ENCODE measurements around the gene PTTG1.

Gene PTTG1

GRCh38 chr5:160449458-160449857 lies 27.8 kb downstream of the PTTG1 start:
- no peak for DNase-seq
- in situ Hi-C loops (cut with HindIII; ENCODE audit: low pct_ligation_motif_present, low pct_unique_long_range_greater_than_20kb, low sequenced_read_pairs), result no loop called here

GRCh38 chr5:160450164-160450932 lies 28.7 kb downstream of the PTTG1 start:
- in situ Hi-C loops (cut with HindIII; ENCODE audit: low pct_ligation_motif_present, low pct_unique_long_range_greater_than_20kb, low sequenced_read_pairs), result no loop called here
- DNase-seq, result no peak

- DNase-seq, result no peak
- in situ Hi-C loops (cut with HindIII; ENCODE audit: low pct_ligation_motif_present, low pct_unique_long_range_greater_than_20kb, low sequenced_read_pairs), result no loop called here
These were observed 29.6 kb downstream of the PTTG1 start for GRCh38 chr5:160451281-160451680.

- in situ Hi-C loops (cut with HindIII; ENCODE audit: low pct_ligation_motif_present, low pct_unique_long_range_greater_than_20kb, low sequenced_read_pairs), result no loop called here
- no peak for DNase-seq
These were observed 30.4 kb downstream of the PTTG1 start for GRCh38 chr5:160452036-160452435.

GRCh38 chr5:160452795-160453194 lies 31.1 kb downstream of the PTTG1 start:
- in situ Hi-C loops (cut with HindIII; ENCODE audit: low pct_ligation_motif_present, low pct_unique_long_range_greater_than_20kb, low sequenced_read_pairs), result no loop called here
- DNase-seq, result no peak

DNA sequence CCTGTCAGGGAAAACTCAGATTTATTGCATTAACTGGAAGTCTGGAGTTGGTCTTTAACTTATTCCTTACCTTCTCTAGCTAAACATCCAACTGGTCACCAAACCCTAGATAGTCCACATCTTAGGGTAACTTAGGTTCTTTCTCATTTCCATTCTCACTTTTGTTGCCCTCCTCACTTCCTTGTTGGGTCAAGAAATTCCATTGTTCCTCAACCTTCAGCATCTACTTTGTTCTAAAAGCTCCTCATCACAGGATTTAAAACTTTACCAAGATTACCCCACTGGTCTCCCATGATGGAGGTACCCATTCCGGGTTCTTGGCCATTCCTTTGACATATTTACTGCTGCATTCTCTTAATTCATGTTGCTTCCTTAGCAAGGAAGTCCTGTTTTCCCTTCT lies 32.1 kb downstream of the PTTG1 start:
- in situ Hi-C loops (cut with HindIII; ENCODE audit: low pct_ligation_motif_present, low pct_unique_long_range_greater_than_20kb, low sequenced_read_pairs), result no loop called here
- no peak for DNase-seq

DNA sequence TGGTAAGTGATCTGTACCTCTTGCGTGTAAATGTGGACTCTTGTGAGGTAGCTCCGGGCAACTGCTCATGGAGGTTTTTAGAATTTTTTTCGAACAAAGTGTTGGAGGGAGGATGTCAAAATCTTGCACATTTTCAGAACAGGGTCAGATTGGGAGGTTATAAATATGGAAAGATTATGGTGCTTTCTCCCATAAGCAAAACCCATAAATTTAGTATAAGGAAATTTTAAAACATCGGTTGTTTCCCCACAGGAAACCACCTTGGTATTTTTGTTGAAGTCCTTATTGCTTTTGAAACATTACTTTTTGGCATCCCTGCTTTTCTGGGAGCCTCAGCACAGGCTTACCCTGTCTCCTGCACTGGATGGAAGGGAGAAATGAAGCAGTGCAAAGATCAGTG lies 33.9 kb downstream of the PTTG1 start:
- DNase-seq, result no peak
- in situ Hi-C loops (cut with HindIII; ENCODE audit: low pct_ligation_motif_present, low pct_unique_long_range_greater_than_20kb, low sequenced_read_pairs), result no loop called here

GRCh38 chr5:160456480-160457177 lies 35.0 kb downstream of the PTTG1 start:
- in situ Hi-C loops (cut with HindIII; ENCODE audit: low pct_ligation_motif_present, low pct_unique_long_range_greater_than_20kb, low sequenced_read_pairs), result no loop called here
- DNase-seq, result no peak

GRCh38 chr5:160457252-160457651 lies 35.6 kb downstream of the PTTG1 start:
- DNase-seq, result no peak
- in situ Hi-C loops (cut with HindIII; ENCODE audit: low pct_ligation_motif_present, low pct_unique_long_range_greater_than_20kb, low sequenced_read_pairs), result no loop called here

GRCh38 chr5:160458806-160459800 lies 37.4 kb downstream of the PTTG1 start:
- DNase-seq, result no peak
- in situ Hi-C loops (cut with HindIII; ENCODE audit: low pct_ligation_motif_present, low pct_unique_long_range_greater_than_20kb, low sequenced_read_pairs), result no loop called here

DNA sequence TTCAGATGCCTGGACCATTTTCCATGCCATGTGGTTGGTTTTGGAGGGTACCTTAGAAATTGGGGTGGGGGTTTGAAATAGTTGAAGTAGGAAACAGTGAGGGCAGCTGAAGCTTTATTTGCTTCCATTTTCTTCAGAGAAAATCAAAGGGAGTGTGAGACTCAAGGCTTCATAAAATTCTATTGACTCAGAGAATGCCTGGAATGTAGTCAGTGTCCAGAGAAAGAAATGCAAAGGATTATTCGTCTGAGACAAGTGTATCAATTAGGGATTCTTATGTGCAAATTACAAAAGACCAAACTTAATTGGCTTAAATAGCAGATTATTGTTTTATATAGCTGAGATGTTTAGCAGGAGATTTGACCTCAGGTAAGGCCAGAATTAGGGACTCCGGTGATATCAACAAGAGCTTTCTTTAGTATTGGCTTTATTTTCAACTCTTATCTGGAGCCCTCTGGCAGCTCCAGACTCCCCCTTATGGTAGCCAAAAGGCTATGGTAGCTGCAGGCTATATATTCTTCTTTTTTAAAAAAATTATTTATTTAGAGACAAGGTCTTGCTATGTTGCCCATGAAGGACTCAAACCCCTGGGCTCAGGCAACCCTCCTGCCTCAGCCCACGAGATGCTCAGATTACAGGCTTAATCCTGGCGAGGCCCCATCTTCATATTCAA lies 38.9 kb downstream of the PTTG1 start:
- in situ Hi-C loops (cut with HindIII; ENCODE audit: low pct_ligation_motif_present, low pct_unique_long_range_greater_than_20kb, low sequenced_read_pairs), result no loop called here
- DNase-seq, result no peak

- DNase-seq, result no peak
- in situ Hi-C loops (cut with HindIII; ENCODE audit: low pct_ligation_motif_present, low pct_unique_long_range_greater_than_20kb, low sequenced_read_pairs), result no loop called here
These were observed 39.7 kb downstream of the PTTG1 start for GRCh38 chr5:160461378-160461777.

DNA sequence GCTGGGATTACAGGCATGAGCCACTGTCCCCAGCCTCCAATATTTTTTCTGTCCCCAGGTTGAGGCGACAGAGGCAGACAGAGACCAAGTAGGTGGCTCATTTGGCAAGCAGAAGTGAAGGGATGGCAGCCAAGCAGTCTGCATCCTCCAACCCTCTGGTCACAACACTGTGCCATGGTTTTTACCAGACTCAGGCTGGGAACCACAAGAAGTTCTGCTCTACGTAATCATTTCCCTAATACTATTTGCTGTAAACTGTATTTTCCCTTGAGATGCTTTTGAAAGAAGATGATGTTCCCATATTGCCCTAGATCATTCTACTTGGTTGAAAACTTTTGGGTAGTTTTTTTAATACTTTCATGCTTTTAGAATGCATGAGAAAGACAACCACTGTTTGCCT lies 40.5 kb downstream of the PTTG1 start:
- no peak for DNase-seq
- in situ Hi-C loops (cut with HindIII; ENCODE audit: low pct_ligation_motif_present, low pct_unique_long_range_greater_than_20kb, low sequenced_read_pairs), result no loop called here

DNA sequence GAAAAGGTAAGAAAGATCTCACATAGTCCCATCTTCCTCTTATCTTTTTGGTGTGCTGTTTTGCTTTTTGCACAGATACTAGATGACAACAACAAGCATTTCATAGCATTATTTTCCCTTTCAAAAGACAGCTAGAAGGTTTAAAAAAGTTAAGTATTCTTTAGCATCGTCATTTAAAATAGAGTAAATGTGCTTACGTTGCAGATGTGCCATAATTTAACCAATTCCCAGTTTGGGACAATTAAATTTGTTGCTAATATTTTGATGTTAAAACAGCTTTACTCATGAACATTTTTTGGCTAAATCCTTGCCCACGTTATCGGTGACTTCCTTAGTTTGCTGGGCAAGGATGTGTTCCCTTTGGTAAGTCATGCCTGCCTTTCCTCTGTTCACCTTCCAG lies 41.6 kb downstream of the PTTG1 start:
- in situ Hi-C loops (cut with HindIII; ENCODE audit: low pct_ligation_motif_present, low pct_unique_long_range_greater_than_20kb, low sequenced_read_pairs), result no loop called here

GRCh38 chr5:160463740-160464465 lies 42.2 kb downstream of the PTTG1 start:
- in situ Hi-C loops (cut with HindIII; ENCODE audit: low pct_ligation_motif_present, low pct_unique_long_range_greater_than_20kb, low sequenced_read_pairs), result no loop called here
- no peak for DNase-seq

More for the DNA sequence above, 41.6 kb downstream of the PTTG1 start:
- DNase-seq, result no peak

DNA sequence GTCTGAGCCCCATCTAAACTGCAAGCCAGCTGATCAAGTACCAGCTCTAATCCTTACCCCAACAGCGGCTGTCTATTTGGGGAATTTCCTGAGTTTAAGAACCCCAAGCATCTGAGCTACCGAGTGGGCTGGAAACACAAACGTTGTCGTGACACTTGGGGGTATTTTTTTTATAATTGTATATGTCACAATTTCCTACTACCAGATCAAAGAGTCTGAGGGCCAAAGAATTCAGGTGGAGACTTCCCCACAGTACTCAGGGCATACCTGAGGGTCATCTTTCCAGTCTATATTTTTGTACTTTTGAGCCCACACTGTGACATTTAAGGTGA lies 42.8 kb downstream of the PTTG1 start:
- in situ Hi-C loops (cut with HindIII; ENCODE audit: low pct_ligation_motif_present, low pct_unique_long_range_greater_than_20kb, low sequenced_read_pairs), result no loop called here
- DNase-seq, result no peak

DNA sequence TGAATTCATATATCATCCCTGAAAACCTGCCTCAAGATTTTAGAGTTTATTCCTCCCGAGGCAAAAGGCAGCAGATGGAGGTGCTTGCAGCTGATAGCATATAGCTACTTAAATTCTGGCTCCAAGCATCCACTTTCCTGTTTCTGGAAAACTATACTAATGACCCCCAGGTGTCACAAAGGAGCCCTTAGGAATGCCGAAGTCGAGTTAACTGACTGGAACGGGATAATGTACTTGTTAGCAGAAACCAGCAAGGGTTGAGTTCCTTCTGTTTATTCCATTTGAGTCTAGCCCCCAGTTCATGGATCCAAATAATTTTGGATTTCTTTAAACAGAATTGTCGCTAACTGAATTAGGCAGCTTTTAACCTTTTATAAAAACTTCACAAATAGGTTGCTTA lies 44.5 kb downstream of the PTTG1 start:
- in situ Hi-C loops (cut with HindIII; ENCODE audit: low pct_ligation_motif_present, low pct_unique_long_range_greater_than_20kb, low sequenced_read_pairs), result no loop called here
- no peak for DNase-seq

DNA sequence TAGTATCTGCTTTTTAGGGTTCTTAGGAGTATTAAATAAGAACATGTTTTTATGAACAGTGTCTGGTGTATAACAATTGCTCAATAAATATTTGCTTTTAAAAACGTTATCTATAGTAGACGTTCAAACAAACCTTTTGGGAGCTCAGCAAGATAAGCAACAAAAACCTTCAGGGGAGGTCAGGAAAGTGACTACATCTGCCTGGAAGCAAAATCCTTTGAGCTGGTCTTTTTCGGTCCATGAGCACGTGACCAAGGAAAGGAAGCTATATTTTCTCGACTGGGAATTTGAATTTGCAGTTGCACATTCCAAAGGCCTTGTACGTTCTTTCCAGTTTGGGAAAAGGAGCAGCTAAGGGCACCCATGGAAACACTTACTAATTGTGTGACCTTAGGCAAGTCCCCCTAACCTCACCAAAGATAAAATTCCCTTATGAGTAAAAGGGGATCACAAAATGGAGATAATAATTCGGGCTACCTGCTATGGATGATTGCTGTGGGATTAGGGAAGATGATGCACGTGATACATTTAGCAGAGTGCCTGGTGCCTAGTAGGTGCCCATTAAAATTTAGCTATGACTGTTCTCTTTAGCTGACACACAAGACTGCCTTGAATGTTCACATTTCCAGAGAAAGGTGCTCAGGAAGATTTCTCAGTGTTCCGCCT lies 45.4 kb downstream of the PTTG1 start:
- no peak for DNase-seq
- in situ Hi-C loops (cut with HindIII; ENCODE audit: low pct_ligation_motif_present, low pct_unique_long_range_greater_than_20kb, low sequenced_read_pairs), result no loop called here

Data from ACHN (cell line).